Uterus (tissue), 2 donors: ENCODE data around the gene ZNF443.
"Not testable (repeated sequence)": the region's sequence is repeated elsewhere in the genome, so short reads cannot be mapped to it uniquely, and the experiment has no call there.

Experiments used
- POLR2A ChIP-seq, 2 donors: fragments of 450-650 bp; IDR thresholded peaks; one replicate each; pipeline ENCODE4 v1.6.1; 2016; ENCODE audit warnings: antibody characterized with exemption in 2 of 2, mild to moderate bottlenecking in 1 of 2, moderate library complexity in 1 of 2
- TF ChIP-seq, protein P1 (sequence below), 4 experiments: fragments of 200-600 bp in 2 of 4; fragments of 450-650 bp in 2 of 4; sonication (generic) in 2 of 4; IDR thresholded peaks; one replicate each; pipeline ENCODE4 v1.5.1; 2016 to 2019; ENCODE audit warnings: antibody characterized with exemption in 4 of 4, mild to moderate bottlenecking in 2 of 4, moderate library complexity in 1 of 4

- not testable (repeated sequence) for TF ChIP-seq POLR2A (IDR thresholded peaks at IDR 0.05)
- TF ChIP-seq, protein P1, sequence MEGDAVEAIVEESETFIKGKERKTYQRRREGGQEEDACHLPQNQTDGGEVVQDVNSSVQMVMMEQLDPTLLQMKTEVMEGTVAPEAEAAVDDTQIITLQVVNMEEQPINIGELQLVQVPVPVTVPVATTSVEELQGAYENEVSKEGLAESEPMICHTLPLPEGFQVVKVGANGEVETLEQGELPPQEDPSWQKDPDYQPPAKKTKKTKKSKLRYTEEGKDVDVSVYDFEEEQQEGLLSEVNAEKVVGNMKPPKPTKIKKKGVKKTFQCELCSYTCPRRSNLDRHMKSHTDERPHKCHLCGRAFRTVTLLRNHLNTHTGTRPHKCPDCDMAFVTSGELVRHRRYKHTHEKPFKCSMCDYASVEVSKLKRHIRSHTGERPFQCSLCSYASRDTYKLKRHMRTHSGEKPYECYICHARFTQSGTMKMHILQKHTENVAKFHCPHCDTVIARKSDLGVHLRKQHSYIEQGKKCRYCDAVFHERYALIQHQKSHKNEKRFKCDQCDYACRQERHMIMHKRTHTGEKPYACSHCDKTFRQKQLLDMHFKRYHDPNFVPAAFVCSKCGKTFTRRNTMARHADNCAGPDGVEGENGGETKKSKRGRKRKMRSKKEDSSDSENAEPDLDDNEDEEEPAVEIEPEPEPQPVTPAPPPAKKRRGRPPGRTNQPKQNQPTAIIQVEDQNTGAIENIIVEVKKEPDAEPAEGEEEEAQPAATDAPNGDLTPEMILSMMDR (IDR thresholded peaks at IDR 0.05): not testable (repeated sequence)
Observed at GRCh38 chr19:12386365-12386764, 54.5 kb downstream of the ZNF443 start.
